BJ (cell line): Measurements from ENCODE around the gene RHOU. TPM values are rescaled to one million over a fixed set of nuclear protein-coding genes. Genes with fewer than 3 reads are reported as not detected.

Experiments used
- CTCF ChIA-PET: fragments of 350-600 bp; formaldehyde crosslinking; extraction: SDS; loops from one replicate; lab custom pipeline; 2021; ENCODE audit warnings: antibody characterized with exemption, inconsistent platforms; lab: Yijun Ruan, JAX
- POLR2A ChIA-PET: fragments of 300-600 bp; sonication (Branson Sonifier 250); formaldehyde crosslinking; extraction: SDS; loops from one replicate; lab custom pipeline; 2021; ENCODE audit warnings: antibody characterized with exemption; lab: Charles Lee
- DNase-seq: peaks from one replicate; pipeline ENCODE4 v3.0.0-alpha.2; 2011; ENCODE audit warnings: low read depth
- H3K27me3 ChIP-seq: 2 replicates; pipeline ENCODE4 v1.6.0; 2011; ENCODE audit warnings: low read length; ENCODE audit not compliant: control insufficient read depth, insufficient read depth
- H3K36me3 ChIP-seq: 2 replicates; pipeline ENCODE4 v1.5.1; 2011; ENCODE audit warnings: low read length; ENCODE audit not compliant: control insufficient read depth, insufficient read depth
- H3K4me3 ChIP-seq: 2 replicates; pipeline ENCODE4 v1.5.1; 2011; ENCODE audit warnings: low read depth, mild to moderate bottlenecking, control low read depth, low read length
- CTCF ChIP-seq: IDR thresholded peaks from 2 replicates; pipeline ENCODE4 v1.5.1; 2011; ENCODE audit warnings: low read depth, mild to moderate bottlenecking, control low read depth, inconsistent platforms, low read length, moderate library complexity; ENCODE audit not compliant: insufficient read depth
- polyA plus RNA-seq: library from polyadenylated mRNA; depleted of rRNA; stranded (reverse); fragments of >200 nt; gene quantifications from 2 replicates; pipeline ENCODE4 v1.2.3, GENCODE V29; 2011

RHOU gene
- polyA plus RNA-seq, 1 experiment: 0.42 TPM

GRCh38 chr1:228754646-228755268 lies 19.5 kb downstream of the RHOU start:
- ChIA-PET POLR2A (no interaction called here), CTCF (interaction anchor here (0.6 kb wide), 1 partner anchor 52 kb away, joined by 3 read pairs; no protein-coding TSS in a partner anchor)
- no peak overlapping the region for H3K4me3 ChIP-seq
- TF ChIP-seq CTCF: no peak
- H3K36me3 ChIP-seq: no peaks in the 10 kb centered on the region
- DNase-seq: no peak
- H3K27me3 ChIP-seq: peaks cover 2% of the 10 kb centered on the region

GRCh38 chr1:228755800-228756199 lies 20.5 kb downstream of the RHOU start:
- no peak overlapping the region for H3K4me3 ChIP-seq
- no peak for DNase-seq
- CTCF ChIA-PET: interaction anchor here (0.6 kb wide), 1 partner anchor 27 kb away, joined by 5 read pairs; no protein-coding TSS in a partner anchor
- POLR2A ChIA-PET: no interaction called here
- no peak for TF ChIP-seq CTCF
- no peaks in the 10 kb centered on the region for H3K36me3 ChIP-seq
- H3K27me3 ChIP-seq: peaks cover 2% of the 10 kb centered on the region

- ChIA-PET CTCF (interaction anchor here (0.6 kb wide), 1 partner anchor 27 kb away, joined by 5 read pairs; no protein-coding TSS in a partner anchor), POLR2A (no interaction called here)
- no peak for TF ChIP-seq CTCF
- H3K27me3 ChIP-seq: peaks cover 2% of the 10 kb centered on the region
- no peak for DNase-seq
- no peaks in the 10 kb centered on the region for H3K36me3 ChIP-seq
- H3K4me3 ChIP-seq: no peak overlapping the region
Observed at GRCh38 chr1:228756457-228756856, 21.2 kb downstream of the RHOU start.

- TF ChIP-seq CTCF: no peak
- POLR2A ChIA-PET: no interaction called here
- DNase-seq: no peak
- CTCF ChIA-PET: interaction anchor here (1.4 kb wide), 1 partner anchor 19 kb away, joined by 4 read pairs; no protein-coding TSS in a partner anchor
- no peaks in the 10 kb centered on the region for H3K36me3 ChIP-seq
- H3K4me3 ChIP-seq: no peak overlapping the region
- H3K27me3 ChIP-seq: peaks cover 4% of the 10 kb centered on the region
Observed at GRCh38 chr1:228758447-228758846, 23.2 kb downstream of the RHOU start.

- no peak for DNase-seq
- TF ChIP-seq CTCF: no peak
- CTCF ChIA-PET: no interaction called here
- Histone ChIP-seq H3K27me3 (peaks cover 3% of the 10 kb centered on the region), H3K4me3 (no peak overlapping the region), H3K36me3 (no peaks in the 10 kb centered on the region)
- POLR2A ChIA-PET: no interaction called here
Observed at GRCh38 chr1:228760979-228761378, 25.7 kb downstream of the RHOU start.
